ENCODE measurements around the gene ARHGEF28.

Gene ARHGEF28

DNA sequence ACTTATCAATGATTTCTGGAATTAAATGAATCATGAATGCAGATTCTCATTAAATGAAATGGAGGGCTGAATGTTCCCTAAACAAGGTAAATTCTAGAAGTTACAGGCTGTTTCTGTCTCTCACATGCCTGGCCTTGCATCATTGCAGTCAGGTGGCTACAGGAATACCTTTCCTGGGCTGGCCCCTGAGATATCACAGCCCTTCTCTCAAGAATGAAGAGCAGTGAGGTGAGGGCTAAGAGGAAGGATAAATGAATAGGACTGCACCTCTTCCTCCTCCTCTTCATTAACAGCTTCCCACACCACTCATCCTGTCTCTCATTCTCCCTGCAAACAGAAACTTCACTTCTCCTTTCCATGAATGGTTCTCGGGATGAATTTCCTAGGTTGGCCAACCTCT, 22.5 kb downstream of the ARHGEF28 start:
- TF ChIP-seq, protein P1, sequence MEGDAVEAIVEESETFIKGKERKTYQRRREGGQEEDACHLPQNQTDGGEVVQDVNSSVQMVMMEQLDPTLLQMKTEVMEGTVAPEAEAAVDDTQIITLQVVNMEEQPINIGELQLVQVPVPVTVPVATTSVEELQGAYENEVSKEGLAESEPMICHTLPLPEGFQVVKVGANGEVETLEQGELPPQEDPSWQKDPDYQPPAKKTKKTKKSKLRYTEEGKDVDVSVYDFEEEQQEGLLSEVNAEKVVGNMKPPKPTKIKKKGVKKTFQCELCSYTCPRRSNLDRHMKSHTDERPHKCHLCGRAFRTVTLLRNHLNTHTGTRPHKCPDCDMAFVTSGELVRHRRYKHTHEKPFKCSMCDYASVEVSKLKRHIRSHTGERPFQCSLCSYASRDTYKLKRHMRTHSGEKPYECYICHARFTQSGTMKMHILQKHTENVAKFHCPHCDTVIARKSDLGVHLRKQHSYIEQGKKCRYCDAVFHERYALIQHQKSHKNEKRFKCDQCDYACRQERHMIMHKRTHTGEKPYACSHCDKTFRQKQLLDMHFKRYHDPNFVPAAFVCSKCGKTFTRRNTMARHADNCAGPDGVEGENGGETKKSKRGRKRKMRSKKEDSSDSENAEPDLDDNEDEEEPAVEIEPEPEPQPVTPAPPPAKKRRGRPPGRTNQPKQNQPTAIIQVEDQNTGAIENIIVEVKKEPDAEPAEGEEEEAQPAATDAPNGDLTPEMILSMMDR (IDR thresholded peaks at IDR 0.05; ENCODE audit: low read depth, low read length) = no peak
- no peak for TF ChIP-seq POLR2A (IDR thresholded peaks at IDR 0.05; ENCODE audit: extremely low read depth, insufficient read length)
- no peak for TF ChIP-seq MYC (IDR thresholded peaks at IDR 0.05; ENCODE audit: low read depth, low read length)
- TF ChIP-seq, protein P2, sequence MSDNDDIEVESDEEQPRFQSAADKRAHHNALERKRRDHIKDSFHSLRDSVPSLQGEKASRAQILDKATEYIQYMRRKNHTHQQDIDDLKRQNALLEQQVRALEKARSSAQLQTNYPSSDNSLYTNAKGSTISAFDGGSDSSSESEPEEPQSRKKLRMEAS (IDR thresholded peaks at IDR 0.05; ENCODE audit: low read depth, low read length) = no peak
- H3K4me3 ChIP-seq (ENCODE audit: low read depth, low read length) = no peak overlapping the region
- DNase-seq (ENCODE audit: low read depth) = no peak

DNA sequence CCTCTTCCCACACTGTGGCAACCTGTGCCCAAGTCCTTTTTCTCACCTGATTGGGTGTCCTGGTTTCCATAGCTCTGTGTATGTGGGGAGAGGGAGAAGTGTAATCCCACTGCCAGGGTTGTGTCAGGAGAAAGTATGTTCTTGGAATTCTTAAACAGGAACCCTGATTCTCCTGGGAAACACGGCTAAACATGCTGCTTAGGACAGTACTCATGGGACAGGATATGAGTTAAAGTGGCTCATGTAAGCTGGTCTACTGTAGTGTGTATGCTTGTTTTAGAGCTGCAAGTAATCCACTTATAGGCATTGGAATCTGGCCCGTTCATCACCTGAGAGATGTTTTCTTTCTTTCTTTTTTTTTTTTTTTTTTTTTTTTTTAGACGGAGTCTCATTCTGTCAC, 23.9 kb downstream of the ARHGEF28 start:
- TF ChIP-seq MYC (IDR thresholded peaks at IDR 0.05; ENCODE audit: low read depth, low read length) (no peak), POLR2A (IDR thresholded peaks at IDR 0.05; ENCODE audit: extremely low read depth, insufficient read length) (no peak)
- TF ChIP-seq, protein P1 (IDR thresholded peaks at IDR 0.05; ENCODE audit: low read depth, low read length) = no peak
- TF ChIP-seq, protein P2 (IDR thresholded peaks at IDR 0.05; ENCODE audit: low read depth, low read length) = no peak
- H3K4me3 ChIP-seq (ENCODE audit: low read depth, low read length) = no peak overlapping the region
- DNase-seq (ENCODE audit: low read depth) = no peak

DNA sequence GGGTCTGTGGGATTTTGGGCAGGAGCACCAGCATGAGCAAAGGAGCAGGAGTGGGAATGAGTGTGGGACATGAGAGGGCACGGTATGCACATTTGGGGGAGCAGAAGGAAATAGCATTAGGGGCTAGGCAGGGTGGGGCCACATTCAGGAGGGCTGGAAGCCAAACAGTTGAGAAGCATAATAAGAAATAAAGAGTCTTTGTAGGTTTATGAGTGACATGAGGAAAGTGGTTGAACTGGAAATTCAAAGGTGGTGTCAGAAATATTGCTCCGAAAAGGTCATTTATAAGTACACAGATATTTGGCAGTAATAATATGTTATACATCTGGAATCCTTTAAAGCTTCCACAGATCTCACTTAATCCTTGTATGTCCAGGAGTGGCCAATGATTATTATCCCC, 26.4 kb downstream of the ARHGEF28 start:
- no peak overlapping the region for H3K4me3 ChIP-seq (ENCODE audit: low read depth, low read length)
- TF ChIP-seq, protein P1 (IDR thresholded peaks at IDR 0.05; ENCODE audit: low read depth, low read length) = no peak
- TF ChIP-seq, protein P2 (IDR thresholded peaks at IDR 0.05; ENCODE audit: low read depth, low read length) = no peak
- TF ChIP-seq MYC (IDR thresholded peaks at IDR 0.05; ENCODE audit: low read depth, low read length) (no peak), POLR2A (IDR thresholded peaks at IDR 0.05; ENCODE audit: extremely low read depth, insufficient read length) (no peak)
- no peak for DNase-seq (ENCODE audit: low read depth)

DNA sequence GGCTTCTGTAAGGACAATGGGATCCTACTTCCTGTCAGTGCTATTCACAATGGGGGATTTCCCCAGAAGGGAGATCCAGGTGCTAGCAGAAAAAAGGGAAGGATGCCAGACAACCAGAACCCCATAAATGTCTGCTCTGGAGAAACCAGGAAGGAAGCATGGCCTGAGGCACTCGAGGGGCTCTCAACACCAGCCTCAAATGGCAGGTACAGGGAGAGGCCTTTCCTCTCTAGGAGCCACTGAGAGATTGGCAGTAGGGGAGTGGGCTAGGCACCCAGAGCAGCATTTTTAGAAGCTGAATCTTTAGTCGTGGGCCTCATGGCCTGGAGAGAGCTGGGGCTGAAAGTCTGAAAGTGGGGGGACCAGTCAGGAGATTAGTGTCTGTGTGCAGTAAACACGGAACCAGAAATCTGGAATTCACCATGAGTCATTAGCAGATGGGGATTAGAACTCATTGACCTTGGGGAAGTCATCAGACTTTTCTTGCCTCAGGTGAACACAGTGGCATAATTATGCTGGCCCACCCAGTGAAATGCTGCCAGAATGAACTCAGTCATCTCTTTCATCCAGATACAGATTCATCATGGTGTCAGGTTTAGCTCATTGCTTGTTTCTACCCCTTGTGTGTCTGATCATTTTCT, 28.3 kb downstream of the ARHGEF28 start:
- no peak overlapping the region for H3K4me3 ChIP-seq (ENCODE audit: low read depth, low read length)
- TF ChIP-seq, protein P1 (IDR thresholded peaks at IDR 0.05; ENCODE audit: low read depth, low read length) = no peak
- no peak for TF ChIP-seq POLR2A (IDR thresholded peaks at IDR 0.05; ENCODE audit: extremely low read depth, insufficient read length)

DNA sequence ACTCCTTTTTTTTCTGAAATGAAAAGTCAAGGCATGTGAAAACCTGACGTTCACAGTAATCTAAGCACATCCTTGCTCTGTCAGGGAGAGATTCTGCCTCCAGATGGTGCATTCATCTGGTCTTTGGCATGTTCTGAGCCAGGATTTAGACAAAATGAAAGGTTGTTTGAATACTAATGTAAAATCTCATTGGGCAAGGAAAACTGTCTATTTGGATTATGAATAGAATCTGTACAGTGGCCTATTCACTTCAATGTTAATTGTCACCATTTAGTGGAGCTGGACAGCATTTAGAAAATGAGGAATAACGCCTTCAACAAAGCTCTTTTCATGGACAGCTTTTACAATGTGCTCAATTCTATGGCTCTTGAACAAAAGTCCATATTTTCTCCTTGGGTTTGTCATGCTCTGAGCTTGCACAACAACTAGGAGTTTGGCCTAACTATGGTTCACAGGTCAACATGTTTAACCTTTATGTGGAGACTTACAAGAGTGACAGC, 28.9 kb downstream of the ARHGEF28 start:
- TF ChIP-seq, protein P2 (IDR thresholded peaks at IDR 0.05; ENCODE audit: low read depth, low read length) = no peak
- TF ChIP-seq, protein P1 (IDR thresholded peaks at IDR 0.05; ENCODE audit: low read depth, low read length) = no peak
- no peak for TF ChIP-seq MYC (IDR thresholded peaks at IDR 0.05; ENCODE audit: low read depth, low read length)
- no peak for DNase-seq (ENCODE audit: low read depth)
- no peak overlapping the region for H3K4me3 ChIP-seq (ENCODE audit: low read depth, low read length)

More for the DNA sequence above, 28.3 kb downstream of the ARHGEF28 start:
- DNase-seq (ENCODE audit: low read depth) = no peak

Data from NB4 (cell line).